Endothelial cell of umbilical vein (primary cell): ENCODE data around the gene ZNHIT3. TPM values are rescaled to one million over a fixed set of nuclear protein-coding genes. Genes with fewer than 3 reads are reported as not detected.

Source experiments
- BruUV-seq: library from RNA; stranded (reverse); fragments of 400-500 nt; replicated peaks from 2 replicates; lab custom pipeline; 2021; lab: Mats Ljungman, UMichigan
- CTCF ChIA-PET: fragments of 300-600, 350-600 bp; sonication (Branson Sonifier 250); formaldehyde crosslinking; loops from one replicate; lab custom pipeline; 2021; ENCODE audit warnings: antibody characterized with exemption, inconsistent platforms; lab: Charles Lee
- POLR2A ChIA-PET: fragments of 300-600, 350-600 bp; sonication (Branson Sonifier 250); formaldehyde crosslinking; loops from one replicate; lab custom pipeline; 2021; ENCODE audit warnings: antibody characterized with exemption, inconsistent platforms; lab: Charles Lee
- DNase-seq: peaks from one replicate; pipeline ENCODE4 v3.0.0-alpha.2; 2011; ENCODE audit warnings: low read depth, low spot score
- FAIRE-seq: peaks from 2 replicates; lab custom pipeline; 2011; peaks lifted over from hg19 to GRCh38; lab: Jason Lieb, UNC
- H2AFZ ChIP-seq: 2 replicates; pipeline ENCODE4 v1.6.0; 2012; ENCODE audit warnings: low read depth, low read length, control low read depth, inconsistent platforms
- H3K27ac ChIP-seq: 2 replicates; pipeline ENCODE4 v1.5.1; 2011; ENCODE audit warnings: low read depth, mild to moderate bottlenecking, control low read depth, low read length, moderate library complexity; ENCODE audit not compliant: insufficient read depth
- H3K27me3 ChIP-seq, 2 experiments: 2 replicates each; pipeline versions ENCODE4 v1.6.0 to v1.6.1; 2011; ENCODE audit warnings: low read length in 2 of 2, mixed read lengths in 1 of 2; ENCODE audit not compliant: control insufficient read depth in 2 of 2, insufficient read depth in 2 of 2
- H3K36me3 ChIP-seq, 2 experiments: 2 replicates in 1 of 2; 3 replicates in 1 of 2; pipeline ENCODE4 v1.5.1; 2011; ENCODE audit warnings: low read length in 2 of 2, mild to moderate bottlenecking in 1 of 2, moderate library complexity in 1 of 2; ENCODE audit not compliant: control insufficient read depth in 2 of 2, insufficient read depth in 2 of 2; ENCODE audit errors: extremely low read depth in 1 of 2
- H3K4me1 ChIP-seq: 3 replicates; pipeline ENCODE4 v1.5.1; 2011; ENCODE audit warnings: mild to moderate bottlenecking, low read length; ENCODE audit not compliant: control insufficient read depth, insufficient read depth; ENCODE audit errors: extremely low read depth
- H3K4me2 ChIP-seq: 2 replicates; pipeline ENCODE4 v1.6.1; 2011; ENCODE audit warnings: low read length, control low read depth, mixed read lengths; ENCODE audit not compliant: insufficient read depth
- H3K4me3 ChIP-seq, 3 experiments: fragments of 200-600 bp in 1 of 3; sonication (generic), shearing (Covaris generic) in 1 of 3; replicated peaks in 1 of 3; 2 replicates each; pipeline ENCODE4 v1.5.1; 2011 to 2016; ENCODE audit warnings: control low read depth in 3 of 3, low read length in 3 of 3, mild to moderate bottlenecking in 2 of 3, inconsistent platforms in 1 of 3, low read depth in 1 of 3, moderate library complexity in 1 of 3; ENCODE audit not compliant: insufficient read depth in 1 of 3
- H3K79me2 ChIP-seq: 2 replicates; pipeline ENCODE4 v1.6.0; 2012; ENCODE audit warnings: low read length, inconsistent platforms; ENCODE audit not compliant: control insufficient read depth, insufficient read depth
- H3K9ac ChIP-seq: replicated peaks from 2 replicates; pipeline ENCODE3; 2011; ENCODE audit warnings: low read length, control low read depth; ENCODE audit not compliant: insufficient read depth; ENCODE audit errors: extremely low read depth
- H3K9me1 ChIP-seq: replicated peaks from 3 replicates; pipeline ENCODE4 v1.6.0; 2011; ENCODE audit warnings: mild to moderate bottlenecking, low read length; ENCODE audit not compliant: control insufficient read depth, insufficient read depth; ENCODE audit errors: extremely low read depth
- H3K9me3 ChIP-seq: replicated peaks from 2 replicates; pipeline ENCODE4 v1.5.1; 2012; ENCODE audit warnings: low read length, inconsistent platforms; ENCODE audit not compliant: control insufficient read depth, insufficient read depth
- H4K20me1 ChIP-seq: replicated peaks from 2 replicates; pipeline ENCODE3; 2011; ENCODE audit warnings: mild to moderate bottlenecking, low read length; ENCODE audit not compliant: control insufficient read depth, insufficient read depth; ENCODE audit errors: extremely low read depth
- CTCF ChIP-seq, 2 donors: IDR thresholded peaks; 1 replicate in 1 of 2; 2 replicates in 1 of 2; pipeline ENCODE4 v1.5.1; 2011; ENCODE audit warnings: low read length in 2 of 2, mild to moderate bottlenecking in 2 of 2, moderate library complexity in 2 of 2, control low read depth in 1 of 2, inconsistent platforms in 1 of 2, low read depth in 1 of 2; ENCODE audit not compliant: insufficient read depth in 1 of 2; ENCODE audit errors: extremely low read depth in 1 of 2
- EZH2 ChIP-seq: IDR thresholded peaks from 2 replicates; pipeline ENCODE4 v1.6.1; 2012; ENCODE audit warnings: borderline replicate concordance, low read depth, mild to moderate bottlenecking, moderate library complexity, low read length, inconsistent platforms; ENCODE audit not compliant: severe bottlenecking
- FOS ChIP-seq: IDR thresholded peaks from 2 replicates; pipeline ENCODE4 v1.6.1; 2011; ENCODE audit warnings: mild to moderate bottlenecking, low read length, moderate library complexity, borderline replicate concordance; ENCODE audit not compliant: insufficient read depth
- GATA2 ChIP-seq: IDR thresholded peaks from 2 replicates; pipeline ENCODE4 v1.7.0; 2011; ENCODE audit warnings: low read depth, mild to moderate bottlenecking, moderate library complexity, mixed read lengths, low read length; ENCODE audit not compliant: insufficient read length, insufficient read depth
- JUN ChIP-seq: IDR thresholded peaks from 2 replicates; pipeline ENCODE4 v1.6.1; 2011; ENCODE audit warnings: borderline replicate concordance, low read depth; ENCODE audit not compliant: insufficient read length, insufficient read depth
- MAX ChIP-seq: IDR thresholded peaks from 2 replicates; pipeline ENCODE4 v1.6.1; 2011; ENCODE audit not compliant: insufficient read depth, insufficient read length
- MYC ChIP-seq: IDR thresholded peaks from one replicate; pipeline ENCODE4 v1.6.1; 2011; ENCODE audit warnings: mild to moderate bottlenecking, low read depth, low read length
- POLR2A ChIP-seq: IDR thresholded peaks from 2 replicates; pipeline ENCODE4 v1.6.1; 2012; ENCODE audit warnings: low read depth, mild to moderate bottlenecking, control low read depth, low read length
- POLR2AphosphoS5 ChIP-seq: IDR thresholded peaks from 2 replicates; pipeline ENCODE4 v1.6.1; 2012; ENCODE audit warnings: low read depth, mild to moderate bottlenecking, control low read depth, low read length, moderate library complexity; ENCODE audit not compliant: insufficient read depth
- dilution Hi-C: fragments of 300-500 bp; cut with MboI; formaldehyde crosslinking; loops from one replicate; pipeline ENCODE4 v1.15.0; 2019; ENCODE audit warnings: low sequenced_read_pairs; ENCODE audit not compliant: extremely low pct_ligation_motif_present
- intact Hi-C: fragments of 100-400 bp; cut with micrococcal nuclease; formaldehyde crosslinking; loops from one replicate; pipeline ENCODE4 v1.10.0; 2022
- polyA plus RNA-seq, 4 experiments: library from polyadenylated mRNA; depleted of rRNA in 3 of 4; stranded (reverse) in 3 of 4; unstranded in 1 of 4; fragments of >200 nt; gene quantifications; 2 replicates each; pipeline versions ENCODE4 v1.2.1 to v1.2.3, GENCODE V29; 2011 to 2012; ENCODE audit warnings: missing spikeins in 1 of 4
- total RNA-seq: library from RNA; stranded (reverse); gene quantifications from 2 replicates; pipeline ENCODE4 v1.2.3, GENCODE V29; 2021

ZNHIT3 gene
- total and polyA plus RNA-seq, 2 donors (not counting 3 experiments of a cell fraction or from before 2014, with no cell fraction given) = 34.0 to 66.9 TPM

GRCh38 chr17:36463916-36464764 is 22.3 kb upstream of the ZNHIT3 start:
- DNase-seq = peak; percentile 45
- no peak overlapping the region for H3K27ac ChIP-seq
- no peaks in the 10 kb centered on the region for H3K9me1 ChIP-seq
- H4K20me1 ChIP-seq = no peaks in the 10 kb centered on the region
- intact Hi-C loops (no loop called here), dilution Hi-C loops (no loop called here)
- no peaks in the 10 kb centered on the region for H3K4me1 ChIP-seq
- no peaks in the 10 kb centered on the region for H3K9me3 ChIP-seq
- H3K4me2 ChIP-seq = no peak overlapping the region
- H3K79me2 ChIP-seq = no peaks in the 10 kb centered on the region
- H3K36me3 ChIP-seq = no peaks in the 10 kb centered on the region
- BruUV-seq = no TSS peak
- FAIRE-seq = no peak
- peak; percentile 15 for TF ChIP-seq EZH2
- no peak for TF ChIP-seq JUN
- no peak for TF ChIP-seq FOS
- no peak overlapping the region for H3K9ac ChIP-seq
- ChIA-PET POLR2A (no interaction called here), CTCF (no interaction called here)
- H3K4me3 ChIP-seq = no peak overlapping the region
- H3K27me3 ChIP-seq = peaks cover 0 to 4% of the 10 kb centered on the region in 2 experiments
- no peak overlapping the region for H2AFZ ChIP-seq

- TF ChIP-seq POLR2AphosphoS5 (no peak), EZH2 (no peak), POLR2A (no peak), CTCF (IDR thresholded peaks at IDR 0.05; ENCODE audit: extremely low read depth in 1 of 2, insufficient read depth in 1 of 2, low read depth in 1 of 2, low read length in 2 of 2) (no peak), FOS (no peak), MYC (no peak), MAX (no peak), GATA2 (no peak), JUN (no peak)
- intact Hi-C loops (no loop called here), dilution Hi-C loops (no loop called here)
- Histone ChIP-seq H3K27ac (no peak overlapping the region), H3K79me2 (no peaks in the 10 kb centered on the region), H3K9me3 (no peaks in the 10 kb centered on the region), H3K4me2 (no peak overlapping the region), H2AFZ (no peak overlapping the region), H3K4me3 (no peak overlapping the region), H3K4me1 (no peaks in the 10 kb centered on the region), H3K9ac (no peak overlapping the region), H3K9me1 (no peaks in the 10 kb centered on the region), H4K20me1 (no peaks in the 10 kb centered on the region), H3K36me3 (no peaks in the 10 kb centered on the region), H3K27me3 (peaks cover 0 to 4% of the 10 kb centered on the region in 2 experiments)
- POLR2A ChIA-PET = no interaction called here
- BruUV-seq = no TSS peak
- DNase-seq (no peak), FAIRE-seq (no peak)
- CTCF ChIA-PET = no interaction called here
These were observed 21.8 kb upstream of the ZNHIT3 start for GRCh38 chr17:36464765-36465088.
